Trophoblast cell (in vitro differentiated cells and primary cell): ENCODE data around the gene TMEM132D.

Experiments
- DNase-seq, 2 donors: peaks; one replicate each; pipeline ENCODE4 v3.0.0-alpha.2; 2016
- H2AFZ ChIP-seq: 2 replicates; pipeline ENCODE4 v1.6.1; 2013; ENCODE audit warnings: low read length, moderate library complexity, mild to moderate bottlenecking; ENCODE audit not compliant: insufficient read depth, poor library complexity
- H2AK5ac ChIP-seq: 2 replicates; pipeline ENCODE4 v1.6.1; 2013; ENCODE audit warnings: mild to moderate bottlenecking, low read length
- H2BK120ac ChIP-seq: 2 replicates; pipeline ENCODE4 v1.6.1; 2013; ENCODE audit warnings: low read length, mild to moderate bottlenecking, moderate library complexity; ENCODE audit not compliant: insufficient read depth, poor library complexity
- H2BK12ac ChIP-seq: 2 replicates; pipeline ENCODE4 v1.6.1; 2013; ENCODE audit warnings: mild to moderate bottlenecking, low read length, moderate library complexity
- H2BK5ac ChIP-seq: 2 replicates; pipeline ENCODE4 v1.6.1; 2013; ENCODE audit warnings: low read length, low read depth, moderate library complexity, mild to moderate bottlenecking; ENCODE audit not compliant: poor library complexity
- H3K14ac ChIP-seq: 2 replicates; pipeline ENCODE4 v1.6.1; 2013; ENCODE audit warnings: mild to moderate bottlenecking, low read length
- H3K18ac ChIP-seq: 2 replicates; pipeline ENCODE4 v1.6.1; 2013; ENCODE audit warnings: mild to moderate bottlenecking, low read length
- H3K23ac ChIP-seq: 2 replicates; pipeline ENCODE4 v1.6.1; 2013; ENCODE audit warnings: low read length
- H3K27ac ChIP-seq: 2 replicates; pipeline ENCODE4 v1.5.1; 2013; ENCODE audit warnings: low read depth, mild to moderate bottlenecking, inconsistent platforms, low read length, moderate library complexity
- H3K27me3 ChIP-seq: 2 replicates; pipeline ENCODE4 v1.6.1; 2013; ENCODE audit warnings: inconsistent platforms, mild to moderate bottlenecking, low read length, moderate library complexity; ENCODE audit not compliant: insufficient read depth
- H3K36me3 ChIP-seq, 2 experiments: 1 replicate in 1 of 2; 2 replicates in 1 of 2; pipeline ENCODE4 v1.6.1; 2013; ENCODE audit warnings: low read length in 2 of 2, mild to moderate bottlenecking in 2 of 2, moderate library complexity in 1 of 2; ENCODE audit not compliant: insufficient read depth in 2 of 2, control insufficient read depth in 1 of 2
- H3K4ac ChIP-seq: 2 replicates; pipeline ENCODE4 v1.6.1; 2013; ENCODE audit warnings: low read depth, mild to moderate bottlenecking, low read length, moderate library complexity
- H3K4me1 ChIP-seq, 2 experiments: 1 replicate in 1 of 2; 2 replicates in 1 of 2; pipeline ENCODE4 v1.6.1; 2013; ENCODE audit warnings: low read length in 2 of 2, mild to moderate bottlenecking in 2 of 2, moderate library complexity in 1 of 2; ENCODE audit not compliant: insufficient read depth in 2 of 2, control insufficient read depth in 1 of 2
- H3K4me2 ChIP-seq: 2 replicates; pipeline ENCODE4 v1.6.1; 2013; ENCODE audit warnings: inconsistent platforms, mild to moderate bottlenecking, low read length, moderate library complexity
- H3K4me3 ChIP-seq: 2 replicates; pipeline ENCODE4 v1.5.1; 2013; ENCODE audit warnings: mild to moderate bottlenecking, low read depth, low read length, inconsistent platforms
- H3K79me1 ChIP-seq: one replicate; pipeline ENCODE4 v1.6.1; 2013; ENCODE audit warnings: low read length
- H3K79me2 ChIP-seq: 2 replicates; pipeline ENCODE4 v1.6.1; 2013; ENCODE audit warnings: low read length, mild to moderate bottlenecking; ENCODE audit not compliant: control insufficient read depth, insufficient read depth, poor library complexity
- H3K9ac ChIP-seq: 2 replicates; pipeline ENCODE4 v1.6.1; 2013; ENCODE audit warnings: mild to moderate bottlenecking, low read length
- H3K9me3 ChIP-seq: 2 replicates; pipeline ENCODE4 v1.6.1; 2013; ENCODE audit warnings: low read depth, mild to moderate bottlenecking, control low read depth, inconsistent platforms, low read length; ENCODE audit not compliant: insufficient read depth
- H4K12ac ChIP-seq: 2 replicates; pipeline ENCODE4 v1.6.1; 2013; ENCODE audit warnings: low read depth, mild to moderate bottlenecking, low read length, moderate library complexity
- H4K8ac ChIP-seq: 2 replicates; pipeline ENCODE4 v1.6.1; 2013; ENCODE audit warnings: low read depth, mild to moderate bottlenecking, low read length, moderate library complexity
- H4K91ac ChIP-seq: one replicate; pipeline ENCODE4 v1.6.1; 2013; ENCODE audit warnings: low read depth, mild to moderate bottlenecking, low read length, moderate library complexity
- WGBS: extraction: QIAGEN DNeasy Blood & Tissue Kit; methylation state at CpG from one replicate; pipeline ENCODE4 v1.1.7; 2013; ENCODE audit warnings: missing lambda C conversion rate; ENCODE audit not compliant: insufficient read length, insufficient coverage; ENCODE audit errors: extremely low coverage; 5-methylcytosine and 5-hydroxymethylcytosine counted together

The TMEM132D gene

GRCh38 chr12:129873111-129873832 lies 30.6 kb downstream of the TMEM132D start:
- Histone ChIP-seq H4K91ac (no peak overlapping the region), H3K4me2 (no peak overlapping the region), H3K4me1 (no peaks in the 10 kb centered on the region), H3K79me1 (no peaks in the 10 kb centered on the region), H3K4me3 (no peak overlapping the region), H2BK120ac (no peak overlapping the region), H4K8ac (no peak overlapping the region), H3K18ac (no peak overlapping the region), H3K27me3 (no peaks in the 10 kb centered on the region), H3K9ac (no peak overlapping the region), H3K23ac (no peak overlapping the region), H2AK5ac (no peak overlapping the region), H2BK12ac (no peak overlapping the region), H3K27ac (no peak overlapping the region), H4K12ac (no peak overlapping the region), H2BK5ac (no peak overlapping the region), H3K14ac (no peak overlapping the region), H3K4ac (no peak overlapping the region), H3K9me3 (no peaks in the 10 kb centered on the region), H3K36me3 (no peaks in the 10 kb centered on the region), H3K79me2 (no peaks in the 10 kb centered on the region), H2AFZ (no peak overlapping the region)
- WGBS = no CpG with 5 or more reads among the region's 13 CpGs
- DNase-seq = no peak

- Histone ChIP-seq H2AFZ (no peak overlapping the region), H3K27ac (no peak overlapping the region), H4K91ac (no peak overlapping the region), H3K4ac (no peak overlapping the region), H3K23ac (no peak overlapping the region), H3K18ac (no peak overlapping the region), H3K4me1 (no peaks in the 10 kb centered on the region), H4K8ac (no peak overlapping the region), H3K14ac (no peak overlapping the region), H3K9me3 (no peaks in the 10 kb centered on the region), H3K79me1 (no peaks in the 10 kb centered on the region), H3K79me2 (no peaks in the 10 kb centered on the region), H2AK5ac (no peak overlapping the region), H4K12ac (no peak overlapping the region), H3K4me2 (no peak overlapping the region), H3K4me3 (no peak overlapping the region), H2BK5ac (no peak overlapping the region), H3K36me3 (no peaks in the 10 kb centered on the region), H3K27me3 (no peaks in the 10 kb centered on the region), H3K9ac (no peak overlapping the region), H2BK12ac (no peak overlapping the region), H2BK120ac (no peak overlapping the region)
- WGBS = no CpG with 5 or more reads among the region's 19 CpGs
- no peak for DNase-seq
Observed at GRCh38 chr12:129871991-129872972, 31.5 kb downstream of the TMEM132D start.

- no peaks in the 10 kb centered on the region for H3K9me3 ChIP-seq
- H2AK5ac ChIP-seq = no peak overlapping the region
- no peak overlapping the region for H3K4ac ChIP-seq
- H3K79me1 ChIP-seq = no peaks in the 10 kb centered on the region
- H3K27ac ChIP-seq = no peak overlapping the region
- no peak overlapping the region for H2BK12ac ChIP-seq
- H4K12ac ChIP-seq = no peak overlapping the region
- no CpG with 5 or more reads among the region's 5 CpGs for WGBS
- DNase-seq = no peak
- no peak overlapping the region for H3K4me2 ChIP-seq
- no peak overlapping the region for H3K18ac ChIP-seq
- H2BK5ac ChIP-seq = no peak overlapping the region
- no peak overlapping the region for H3K14ac ChIP-seq
- H3K4me3 ChIP-seq = no peak overlapping the region
- H2BK120ac ChIP-seq = no peak overlapping the region
- no peak overlapping the region for H2AFZ ChIP-seq
- H3K9ac ChIP-seq = no peak overlapping the region
- H4K8ac ChIP-seq = no peak overlapping the region
- no peaks in the 10 kb centered on the region for H3K27me3 ChIP-seq
- H3K79me2 ChIP-seq = no peaks in the 10 kb centered on the region
- no peak overlapping the region for H4K91ac ChIP-seq
- no peaks in the 10 kb centered on the region for H3K4me1 ChIP-seq
- H3K36me3 ChIP-seq = no peaks in the 10 kb centered on the region
- no peak overlapping the region for H3K23ac ChIP-seq
Observed at GRCh38 chr12:129870796-129871195, 33.0 kb downstream of the TMEM132D start.

- Histone ChIP-seq H3K9ac (no peak overlapping the region), H2BK120ac (no peak overlapping the region)
Observed at GRCh38 chr12:129870136-129870535, 33.7 kb downstream of the TMEM132D start.

More at GRCh38 chr12:129870136-129870535, 33.7 kb downstream of the TMEM132D start:
- Histone ChIP-seq H3K14ac (no peak overlapping the region), H4K8ac (no peak overlapping the region), H3K4me2 (no peak overlapping the region), H3K9me3 (no peaks in the 10 kb centered on the region), H2AFZ (no peak overlapping the region), H3K36me3 (no peaks in the 10 kb centered on the region), H3K79me1 (no peaks in the 10 kb centered on the region), H2BK12ac (no peak overlapping the region), H3K4ac (no peak overlapping the region), H3K18ac (no peak overlapping the region), H3K27me3 (no peaks in the 10 kb centered on the region), H2AK5ac (no peak overlapping the region), H2BK5ac (no peak overlapping the region), H3K27ac (no peak overlapping the region), H3K4me3 (no peak overlapping the region), H4K12ac (no peak overlapping the region), H3K4me1 (no peaks in the 10 kb centered on the region), H3K79me2 (no peaks in the 10 kb centered on the region), H4K91ac (no peak overlapping the region), H3K23ac (no peak overlapping the region)
- no peak for DNase-seq
- WGBS = no CpG with 5 or more reads among the region's 2 CpGs
